A549 (cell line): Measurements from ENCODE around the gene XG. TPM values are rescaled to one million over a fixed set of nuclear protein-coding genes. Genes with fewer than 3 reads are reported as not detected.

Experiments used
- ATAC-seq, 2 experiments: fragments of 200-7000 bp in 1 of 2; fragments of >200 bp in 1 of 2; cut with Nextera tagmentation in 1 of 2; cut with Tn5 transposase in 1 of 2; 3 replicates each; pipeline versions ENCODE4 v1.8.0 to v1.9.1; 2018 to 2020; ENCODE audit warnings: mild to moderate bottlenecking in 1 of 2, moderate library complexity in 1 of 2
- CTCF ChIA-PET: fragments of 300-600 bp; sonication (Branson Sonifier 250); formaldehyde crosslinking; extraction: SDS; loops from one replicate; lab custom pipeline; 2021; ENCODE audit warnings: antibody characterized with exemption, inconsistent platforms; lab: Yijun Ruan, JAX
- POLR2A ChIA-PET: fragments of 350-600 bp; formaldehyde crosslinking; extraction: SDS; loops from one replicate; lab custom pipeline; 2021; ENCODE audit warnings: antibody characterized with exemption, inconsistent platforms; lab: Yijun Ruan, JAX
- DNase-seq, 2 experiments: peaks; one replicate each; pipeline versions ENCODE4 v3.0.0 to v3.0.0-alpha.2; 2011 to 2016; ENCODE audit warnings: low read depth in 1 of 2, low spot score in 1 of 2
- FAIRE-seq: peaks from 2 replicates; lab custom pipeline; 2011; peaks lifted over from hg19 to GRCh38; lab: Jason Lieb, UNC
- H3K27ac ChIP-seq, 2 experiments: fragments of >200 bp; sonication (Bioruptor Twin); formaldehyde crosslinking; 3 replicates each; pipeline ENCODE4 v1.5.1; 2016 to 2017
- H3K4me1 ChIP-seq: fragments of >200 bp; sonication (Bioruptor Twin); formaldehyde crosslinking; 3 replicates; pipeline ENCODE4 v1.6.1; 2016
- H3K4me2 ChIP-seq: fragments of >200 bp; sonication (Bioruptor Twin); formaldehyde crosslinking; 3 replicates; pipeline ENCODE4 v1.6.1; 2016
- H3K4me3 ChIP-seq: fragments of >200 bp; sonication (Bioruptor Twin); formaldehyde crosslinking; 3 replicates; pipeline ENCODE4 v1.5.1; 2016
- H3K9me3 ChIP-seq: fragments of >200 bp; sonication (Bioruptor Twin); formaldehyde crosslinking; 3 replicates; pipeline ENCODE4 v1.6.1; 2016
- BHLHE40 ChIP-seq: IDR thresholded peaks from 2 replicates; pipeline ENCODE4 v1.6.1; 2012; ENCODE audit warnings: low read depth, low read length, inconsistent platforms
- CBX8 ChIP-seq: fragments of 200-600 bp; sonication (generic); IDR thresholded peaks from 2 replicates; pipeline ENCODE4 v1.6.1; 2016
- CEBPB ChIP-seq, 2 experiments: fragments of >200 bp in 1 of 2; sonication (Bioruptor Twin) in 1 of 2; formaldehyde crosslinking in 1 of 2; IDR thresholded peaks; 2 replicates each; pipeline ENCODE4 v1.6.1; 2012 to 2016
- CHD4 ChIP-seq: fragments of 200-600 bp; sonication (generic); IDR thresholded peaks from 2 replicates; pipeline ENCODE4 v1.6.1; 2016; ENCODE audit warnings: antibody characterized with exemption, mild to moderate bottlenecking, borderline replicate concordance
- EHF ChIP-seq: fragments of 250-450 bp; sonication (Bioruptor Pico); IDR thresholded peaks from 2 replicates; pipeline ENCODE4 v1.5.0; 2020; ENCODE audit warnings: mild to moderate bottlenecking
- EHMT2 ChIP-seq: fragments of 200-600 bp; sonication (generic); IDR thresholded peaks from 2 replicates; pipeline ENCODE4 v1.6.1; 2016; ENCODE audit warnings: antibody characterized with exemption, low read depth, mild to moderate bottlenecking, moderate library complexity
- ESRRA ChIP-seq: fragments of 150-350 bp; IDR thresholded peaks from 2 replicates; pipeline ENCODE4 v1.6.1; 2014; ENCODE audit warnings: mild to moderate bottlenecking, low read length, borderline replicate concordance
- FOSB ChIP-seq: fragments of 250-450 bp; sonication (Bioruptor Pico); IDR thresholded peaks from 2 replicates; pipeline ENCODE4 v1.5.0; 2020; ENCODE audit warnings: mild to moderate bottlenecking, moderate library complexity
- GATA3 ChIP-seq: IDR thresholded peaks from 2 replicates; pipeline ENCODE4 v1.6.1; 2012; ENCODE audit warnings: borderline replicate concordance
- HOXA7 ChIP-seq: fragments of 250-450 bp; sonication (Bioruptor Pico); IDR thresholded peaks from 2 replicates; pipeline ENCODE4 v1.5.0; 2020; ENCODE audit warnings: mild to moderate bottlenecking, moderate library complexity
- JUN ChIP-seq, 2 experiments: fragments of >200 bp; sonication (Bioruptor Twin); formaldehyde crosslinking; IDR thresholded peaks; 2 replicates in 1 of 2; 3 replicates in 1 of 2; pipeline ENCODE4 v1.6.1; 2016 to 2017
- JUNB ChIP-seq: fragments of >200 bp; sonication (Bioruptor Twin); formaldehyde crosslinking; IDR thresholded peaks from 2 replicates; pipeline ENCODE4 v1.6.1; 2016
- KDM1A ChIP-seq: fragments of 200-600 bp; sonication (generic); IDR thresholded peaks from 2 replicates; pipeline ENCODE4 v1.6.1; 2016; ENCODE audit warnings: low read depth, mild to moderate bottlenecking
- KDM5A ChIP-seq: fragments of 200-600 bp; sonication (generic); IDR thresholded peaks from 2 replicates; pipeline ENCODE4 v1.6.1; 2016; ENCODE audit warnings: antibody characterized with exemption, mild to moderate bottlenecking
- MAFK ChIP-seq: fragments of 450-650 bp; IDR thresholded peaks from 2 replicates; pipeline ENCODE4 v1.6.1; 2014; ENCODE audit not compliant: partially characterized antibody
- MAZ ChIP-seq: fragments of 150-350 bp; IDR thresholded peaks from 2 replicates; pipeline ENCODE4 v1.6.1; 2014; ENCODE audit warnings: antibody characterized with exemption, low read depth, low read length, borderline replicate concordance
- MYC ChIP-seq: IDR thresholded peaks from 2 replicates; pipeline ENCODE4 v1.6.1; 2012; ENCODE audit warnings: mild to moderate bottlenecking, inconsistent platforms, low read length, improper control_type of control experiment, borderline replicate concordance
- NPAS2 ChIP-seq: fragments of 250-450 bp; sonication (Bioruptor Pico); IDR thresholded peaks from 2 replicates; pipeline ENCODE4 v1.8.0; 2022; ENCODE audit warnings: mild to moderate bottlenecking, moderate library complexity, borderline replicate concordance
- POLR2AphosphoS2 ChIP-seq: conservative IDR thresholded peaks from 2 replicates; pipeline ENCODE4 v1.6.1; 2012; ENCODE audit warnings: low read length, improper control_type of control experiment, inconsistent platforms
- RAD21 ChIP-seq, 2 experiments: fragments of >200 bp in 1 of 2; sonication (Bioruptor Twin) in 1 of 2; formaldehyde crosslinking in 1 of 2; IDR thresholded peaks in 1 of 2; conservative IDR thresholded peaks in 1 of 2; 2 replicates in 1 of 2; 3 replicates in 1 of 2; pipeline ENCODE4 v1.6.1; 2012 to 2018; ENCODE audit warnings: inconsistent platforms in 1 of 2
- RCOR1 ChIP-seq: fragments of 150-350 bp; IDR thresholded peaks from 2 replicates; pipeline ENCODE4 v1.6.1; 2014; ENCODE audit warnings: antibody characterized with exemption, low read length, low read depth
- RFX5 ChIP-seq: fragments of 450-650 bp; IDR thresholded peaks from 2 replicates; pipeline ENCODE4 v1.7.1; 2014; ENCODE audit warnings: antibody characterized with exemption, mild to moderate bottlenecking, moderate library complexity
- SMC3 ChIP-seq: fragments of >200 bp; sonication (Bioruptor Twin); formaldehyde crosslinking; IDR thresholded peaks from 3 replicates; pipeline ENCODE4 v1.6.1; 2018; ENCODE audit warnings: inconsistent platforms
- TP53 ChIP-seq: fragments of 250-450 bp; sonication (Bioruptor Pico); IDR thresholded peaks from 2 replicates; pipeline ENCODE4 v1.5.0; 2021; ENCODE audit warnings: mild to moderate bottlenecking, moderate library complexity
- ZC3H11A ChIP-seq: fragments of 450-650 bp; IDR thresholded peaks from 2 replicates; pipeline ENCODE4 v1.6.1; 2014; ENCODE audit warnings: antibody characterized with exemption, mild to moderate bottlenecking
- ZFP36 ChIP-seq: fragments of 450-650 bp; IDR thresholded peaks from 2 replicates; pipeline ENCODE4 v1.6.1; 2014; ENCODE audit warnings: borderline replicate concordance; ENCODE audit not compliant: partially characterized antibody
- WGBS: methylation state at CpG from one replicate; pipeline ENCODE4 v1.1.6; 2017; ENCODE audit errors: missing lambda C conversion rate; 5-methylcytosine and 5-hydroxymethylcytosine counted together
- polyA plus RNA-seq, 4 experiments: library from polyadenylated mRNA; depleted of rRNA in 3 of 4; stranded (reverse); fragments of >200 nt; fragmentation: RNase III in 1 of 4; extraction: RNeasy Plus Mini Kit Qiagen cat#74134 plus additional on column Dnase treatment in 1 of 4; gene quantifications; 2 replicates in 3 of 4; 3 replicates in 1 of 4; pipeline ENCODE4 v1.2.3, GENCODE V29; 2011 to 2017
- TF ChIP-seq, protein P1 (sequence below): fragments of 450-650 bp; IDR thresholded peaks from 2 replicates; pipeline ENCODE4 v1.6.1; 2014; ENCODE audit warnings: antibody characterized with exemption
- TF ChIP-seq, protein P2 (sequence below): IDR thresholded peaks from 2 replicates; pipeline ENCODE4 v1.6.1; 2012; ENCODE audit warnings: low read depth, borderline replicate concordance
- TF ChIP-seq, protein P3 (sequence below): fragments of >200 bp; sonication (Bioruptor Twin); formaldehyde crosslinking; IDR thresholded peaks from 2 replicates; pipeline ENCODE4 v1.6.1; 2016

Gene XG
- polyA plus RNA-seq, 2 of the 4 experiments (the other 2 are of a cell fraction), result 0.05 to 0.06 TPM

DNA sequence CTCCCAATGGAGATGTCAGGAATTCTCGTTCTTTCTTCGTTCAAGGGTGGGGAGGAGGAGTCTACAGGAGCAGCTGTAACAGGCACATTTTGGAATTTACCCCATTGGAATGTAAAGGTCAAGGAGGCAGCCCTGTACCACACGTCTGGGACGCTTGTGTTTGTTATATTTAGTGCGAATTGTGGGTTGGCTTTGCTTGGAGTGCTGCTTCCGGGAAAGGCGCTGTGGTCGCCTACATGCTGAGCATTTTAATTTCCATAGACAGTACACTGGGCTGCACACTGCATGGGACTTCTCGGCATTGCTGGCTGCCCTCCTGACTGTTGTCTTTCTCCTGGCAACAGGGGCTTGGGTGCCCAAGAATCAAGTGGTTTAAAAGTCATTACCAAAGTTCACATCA, 89.7 kb downstream of the XG start:
- FAIRE-seq (no peak), ATAC-seq (no peak), DNase-seq (no peak)
- no peak overlapping the region for H3K4me3 ChIP-seq
- POLR2A ChIA-PET, result no interaction called here
- H3K4me1 ChIP-seq, result no peaks in the 10 kb centered on the region
- no peak overlapping the region for H3K27ac ChIP-seq
- CTCF ChIA-PET, result no interaction called here
- no peak overlapping the region for H3K4me2 ChIP-seq
- TF ChIP-seq KDM1A, result no peak
- no peak for TF ChIP-seq BHLHE40
- TF ChIP-seq FOSB (CRISPR knock-in tag), result no peak
- no peak for TF ChIP-seq JUN (IDR thresholded peaks at IDR 0.05)
- TF ChIP-seq CHD4, result no peak
- TF ChIP-seq POLR2AphosphoS2, result no peak
- peaks cover 11% of the 10 kb centered on the region; the same call in 2 of the 3 replicates for H3K9me3 ChIP-seq
- 77% methylated on average over 9 of the region's 9 CpGs for WGBS

DNA sequence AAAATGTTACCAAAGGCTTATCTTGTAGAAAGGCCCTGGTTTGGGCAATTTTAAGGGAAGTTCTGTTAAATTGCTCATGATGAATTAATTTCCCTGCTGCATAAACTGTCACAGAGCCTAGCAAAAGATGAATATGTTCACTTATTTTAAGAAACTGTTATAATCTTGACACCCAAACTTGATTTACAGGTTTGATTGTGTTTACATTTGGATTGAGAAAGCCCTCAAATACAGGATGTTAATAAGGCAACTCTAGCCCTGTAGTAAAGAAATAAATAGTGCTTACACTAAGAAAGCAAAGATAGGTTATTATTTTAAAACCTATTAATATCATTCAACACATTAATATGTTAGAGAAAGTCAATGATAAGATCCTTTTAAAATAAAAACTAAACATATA, 95.2 kb downstream of the XG start:
- Histone ChIP-seq H3K9me3 (no peaks in the 10 kb centered on the region), H3K4me1 (peaks cover 15% of the 10 kb centered on the region), H3K27ac (no peak overlapping the region), H3K4me2 (no peak overlapping the region), H3K4me3 (no peak overlapping the region)
- ChIA-PET POLR2A (no interaction called here), CTCF (no interaction called here)
- ATAC-seq (no peak), FAIRE-seq (peak; percentile 7), DNase-seq (no peak)
- TF ChIP-seq, protein P1, sequence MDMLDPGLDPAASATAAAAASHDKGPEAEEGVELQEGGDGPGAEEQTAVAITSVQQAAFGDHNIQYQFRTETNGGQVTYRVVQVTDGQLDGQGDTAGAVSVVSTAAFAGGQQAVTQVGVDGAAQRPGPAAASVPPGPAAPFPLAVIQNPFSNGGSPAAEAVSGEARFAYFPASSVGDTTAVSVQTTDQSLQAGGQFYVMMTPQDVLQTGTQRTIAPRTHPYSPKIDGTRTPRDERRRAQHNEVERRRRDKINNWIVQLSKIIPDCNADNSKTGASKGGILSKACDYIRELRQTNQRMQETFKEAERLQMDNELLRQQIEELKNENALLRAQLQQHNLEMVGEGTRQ, result no peak
- TF ChIP-seq, protein P2, sequence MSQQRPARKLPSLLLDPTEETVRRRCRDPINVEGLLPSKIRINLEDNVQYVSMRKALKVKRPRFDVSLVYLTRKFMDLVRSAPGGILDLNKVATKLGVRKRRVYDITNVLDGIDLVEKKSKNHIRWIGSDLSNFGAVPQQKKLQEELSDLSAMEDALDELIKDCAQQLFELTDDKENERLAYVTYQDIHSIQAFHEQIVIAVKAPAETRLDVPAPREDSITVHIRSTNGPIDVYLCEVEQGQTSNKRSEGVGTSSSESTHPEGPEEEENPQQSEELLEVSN, result no peak
- TF ChIP-seq POLR2AphosphoS2 (no peak), KDM1A (no peak), ESRRA (no peak), GATA3 (no peak), RCOR1 (no peak), JUN (IDR thresholded peaks at IDR 0.05) (no peak), CEBPB (IDR thresholded peaks at IDR 0.05) (no peak), RAD21 (conservative IDR thresholded peaks at IDR 0.05 in 1 of 2, IDR thresholded peaks at IDR 0.05 in 1 of 2) (no peak), CBX8 (no peak), KDM5A (no peak), MAZ (no peak)

DNA sequence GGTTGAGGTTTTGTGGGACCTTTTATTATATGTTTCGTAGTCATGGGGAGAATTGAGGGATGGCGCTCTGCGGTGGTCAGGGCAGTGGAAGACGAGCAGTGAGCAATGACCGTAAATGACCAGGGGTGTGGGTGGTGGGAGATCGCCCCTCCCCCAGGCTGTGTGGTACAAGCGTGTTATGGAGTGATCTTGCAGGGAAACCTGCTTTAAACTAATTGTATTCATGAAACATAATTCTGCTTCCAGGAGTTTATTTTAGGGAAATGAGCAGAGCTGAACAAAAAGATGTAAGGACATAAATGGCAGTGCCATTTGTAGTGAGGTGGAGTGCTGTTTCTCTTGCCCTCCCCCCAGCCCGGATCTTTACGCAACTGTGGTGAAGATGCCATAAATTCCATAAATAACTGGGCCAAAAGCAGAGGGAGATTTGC, 97.0 kb downstream of the XG start:
- DNase-seq (peak in 1 of 2 experiments; percentile 23), FAIRE-seq (no peak), ATAC-seq (peak in 1 of 2 experiments; percentile 60; a peak in 3 of 6 replicates)
- no peak overlapping the region for H3K4me3 ChIP-seq
- peaks cover 15% of the 10 kb centered on the region for H3K4me1 ChIP-seq
- H3K27ac ChIP-seq, result peak overlapping the region; percentile 63 to 86
- POLR2A ChIA-PET, result interaction anchor here (1.5 kb wide), 1 partner anchor 80 kb away, joined by 6 read pairs; the partner anchor contains the start of gene ARSD
- peak; percentile 50 to 85; a peak in 3 of 4 replicates for TF ChIP-seq CEBPB (IDR thresholded peaks at IDR 0.05)
- TF ChIP-seq TP53 (CRISPR knock-in tag), result no peak
- peak overlapping the region; percentile 70 for H3K4me2 ChIP-seq
- CTCF ChIA-PET, result no interaction called here
- H3K9me3 ChIP-seq, result no peaks in the 10 kb centered on the region
- WGBS, result 65% methylated on average over 9 of the region's 9 CpGs

DNA sequence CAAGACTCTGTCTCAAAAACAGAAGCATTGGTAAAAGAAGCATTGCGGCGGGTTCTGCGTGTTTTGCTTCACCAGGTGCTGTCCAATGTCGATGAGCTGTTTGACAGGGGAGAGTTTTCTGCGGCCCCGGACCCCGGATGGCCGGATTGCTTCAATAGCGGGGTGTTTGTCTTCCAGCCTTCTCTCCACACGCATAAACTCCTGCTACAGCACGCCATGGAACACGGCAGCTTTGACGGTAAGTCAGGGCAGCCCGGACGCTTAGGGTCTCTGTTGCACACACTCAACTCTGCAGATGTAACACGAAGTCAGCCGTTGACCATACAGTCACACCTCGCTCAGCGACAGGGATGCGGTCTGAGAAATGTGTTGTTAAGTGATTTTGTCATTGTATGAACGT, 103.1 kb downstream of the XG start:
- no peaks in the 10 kb centered on the region; the same call in 2 of the 3 replicates for H3K4me1 ChIP-seq
- 92% methylated on average over 21 of the region's 21 CpGs for WGBS
- ChIA-PET POLR2A (no interaction called here), CTCF (no interaction called here)
- FAIRE-seq (no peak), DNase-seq (no peak), ATAC-seq (no peak)
- H3K4me2 ChIP-seq, result no peak overlapping the region
- no peak overlapping the region for H3K4me3 ChIP-seq
- no peaks in the 10 kb centered on the region for H3K9me3 ChIP-seq
- H3K27ac ChIP-seq, result no peak overlapping the region
- TF ChIP-seq, protein P2, result no peak
- TF ChIP-seq JUNB (no peak), RCOR1 (no peak), RFX5 (no peak), MAZ (no peak), EHMT2 (no peak), ZC3H11A (no peak), POLR2AphosphoS2 (no peak), MAFK (no peak), MYC (no peak), NPAS2 (CRISPR knock-in tag) (no peak), EHF (CRISPR knock-in tag) (no peak), SMC3 (no peak), HOXA7 (CRISPR knock-in tag) (no peak), CHD4 (no peak), ZFP36 (no peak)
- TF ChIP-seq, protein P3, sequence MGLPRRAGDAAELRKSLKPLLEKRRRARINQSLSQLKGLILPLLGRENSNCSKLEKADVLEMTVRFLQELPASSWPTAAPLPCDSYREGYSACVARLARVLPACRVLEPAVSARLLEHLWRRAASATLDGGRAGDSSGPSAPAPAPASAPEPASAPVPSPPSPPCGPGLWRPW, result no peak
